Left ventricle myocardium superior (tissue), 1 donor: ENCODE data around the gene DOCK1. TPM values are rescaled to one million over a fixed set of nuclear protein-coding genes. Genes with fewer than 3 reads are reported as not detected.
"Not testable (repeated sequence)": the region's sequence is repeated elsewhere in the genome, so short reads cannot be mapped to it uniquely, and the experiment has no call there.

Experiments
- ATAC-seq: fragments of 200-7000 bp; cut with Tn5 transposase; one replicate; pipeline ENCODE4 v1.9.1; 2020; ENCODE audit warnings: mild to moderate bottlenecking, moderate library complexity
- DNase-seq: peaks from one replicate; pipeline ENCODE4 v3.0.0-alpha.2; 2020
- intact Hi-C: fragments of 100-400 bp; cut with micrococcal nuclease; formaldehyde crosslinking; loops from one replicate; pipeline ENCODE4 v1.11.0; 2022
- total RNA-seq: library from RNA; stranded (reverse); fragmentation: NEBNext Ultra II Directional; extraction: Animal tissue kit (Norgen Biotek cat#: 25700); gene quantifications from one replicate; pipeline ENCODE4 v1.2.1, GENCODE V29; 2021
- donor health status: DM: no; HTN: yes; CAD: no; lungs with severe emphysema.

Gene DOCK1
- total RNA-seq, 1 donor from 2014 or later, result 16.3 TPM

DNA sequence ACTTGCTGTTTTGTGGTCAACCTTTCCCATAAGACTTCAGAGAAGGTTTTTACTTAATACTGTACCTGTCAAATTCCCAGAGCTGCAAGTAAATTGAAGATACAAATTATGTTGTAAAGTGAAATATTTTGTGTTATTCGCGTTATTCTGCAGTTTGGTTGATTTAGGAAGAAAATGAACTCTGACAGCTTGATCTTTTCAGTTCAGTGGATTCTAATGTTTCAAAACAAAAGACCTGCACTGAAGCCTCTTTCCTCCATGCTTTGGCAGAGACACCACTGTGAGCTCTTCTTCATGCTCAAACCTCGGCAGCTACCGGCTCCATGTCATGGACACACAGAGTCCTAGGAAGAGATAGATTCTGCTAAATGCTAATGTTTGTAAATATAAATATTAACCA, 366.8 kb downstream of the DOCK1 start:
- intact Hi-C loops, result no loop called here
- no peak for ATAC-seq
- DNase-seq, result no peak

DNA sequence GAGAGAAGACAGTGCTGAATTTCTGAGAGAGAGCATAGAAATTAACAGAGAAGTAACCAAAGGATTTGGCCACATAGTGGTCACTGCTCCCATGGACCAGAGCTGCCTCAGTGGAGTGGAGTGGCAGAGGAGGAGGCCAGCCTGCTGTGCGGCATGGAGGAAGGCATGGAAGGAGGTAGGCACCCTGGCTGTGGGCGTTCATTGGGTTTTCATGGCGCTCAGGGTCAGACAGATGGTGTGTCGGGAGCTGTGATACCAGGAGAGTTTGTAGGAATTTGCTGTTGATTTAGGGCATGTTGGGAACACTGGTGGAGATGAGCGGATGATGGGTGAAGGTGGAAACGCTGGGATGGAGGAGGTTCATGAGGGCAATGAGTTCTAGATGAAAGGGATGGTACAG, 370.0 kb downstream of the DOCK1 start:
- DNase-seq (no peak), ATAC-seq (no peak)
- intact Hi-C loops, result no loop called here

DNA sequence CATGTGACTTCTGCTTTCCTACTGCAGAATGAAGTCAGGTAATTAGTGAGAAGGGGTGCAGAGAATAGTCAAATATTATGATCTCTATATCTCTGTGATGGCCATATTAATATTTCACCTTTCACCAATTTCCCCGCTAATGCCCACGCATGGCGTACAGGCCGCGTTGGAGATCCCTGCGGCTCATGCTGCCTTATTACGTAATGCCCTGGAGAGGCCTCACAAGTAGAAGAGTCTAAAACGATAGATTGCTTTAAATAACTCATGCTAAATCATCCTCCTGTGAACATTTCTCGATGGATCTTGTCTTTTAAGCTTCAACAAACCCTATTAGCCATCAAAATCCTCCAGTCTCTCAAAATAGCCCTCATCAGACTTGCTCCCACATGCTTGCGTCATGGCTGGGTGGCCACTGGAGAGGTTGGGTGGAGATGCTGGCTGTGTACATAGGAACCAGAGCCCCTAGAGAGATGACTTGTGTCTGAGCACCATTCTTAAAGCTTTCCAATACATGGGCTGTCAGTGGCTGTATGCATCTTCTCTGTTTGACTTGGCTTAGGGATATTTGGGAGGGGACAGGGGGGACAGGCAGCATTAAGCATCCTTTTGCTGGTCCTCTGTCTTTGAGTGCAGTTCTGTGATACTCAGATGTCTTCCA, 370.7 kb downstream of the DOCK1 start:
- DNase-seq (no peak), ATAC-seq (no peak)
- intact Hi-C loops, result no loop called here

DNA sequence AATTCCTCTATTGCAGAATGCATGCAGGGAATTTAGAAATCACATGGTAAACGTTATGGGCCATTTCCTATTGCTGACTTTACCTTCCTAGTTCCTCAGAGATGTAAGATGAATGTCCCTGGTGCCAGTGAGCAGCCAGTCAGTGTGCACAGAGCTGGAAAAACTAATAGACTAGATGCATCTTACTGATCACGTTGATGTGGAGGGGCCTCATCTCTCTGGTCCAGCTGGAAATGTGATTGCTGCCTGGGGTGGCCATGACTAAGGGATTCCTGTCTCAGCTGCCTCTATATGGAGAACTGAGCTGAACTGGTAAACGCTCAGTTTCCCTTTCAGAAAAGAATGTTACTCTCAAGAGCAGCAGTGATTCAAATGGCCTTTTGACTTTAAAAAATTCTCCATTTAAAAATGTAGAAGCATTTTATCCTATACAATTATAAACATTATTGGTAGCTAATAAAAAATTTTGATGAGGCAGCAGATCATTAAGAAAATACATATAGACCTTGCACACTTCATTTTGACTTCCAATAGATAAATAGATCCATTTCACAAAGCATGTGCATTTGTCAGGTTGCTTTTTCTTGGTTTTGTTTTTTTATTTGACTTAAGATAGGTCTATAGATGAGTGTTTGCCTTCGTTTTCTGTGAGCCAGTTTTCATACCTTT, 371.7 kb downstream of the DOCK1 start:
- ATAC-seq (no peak), DNase-seq (no peak)
- intact Hi-C loops, result no loop called here

DNA sequence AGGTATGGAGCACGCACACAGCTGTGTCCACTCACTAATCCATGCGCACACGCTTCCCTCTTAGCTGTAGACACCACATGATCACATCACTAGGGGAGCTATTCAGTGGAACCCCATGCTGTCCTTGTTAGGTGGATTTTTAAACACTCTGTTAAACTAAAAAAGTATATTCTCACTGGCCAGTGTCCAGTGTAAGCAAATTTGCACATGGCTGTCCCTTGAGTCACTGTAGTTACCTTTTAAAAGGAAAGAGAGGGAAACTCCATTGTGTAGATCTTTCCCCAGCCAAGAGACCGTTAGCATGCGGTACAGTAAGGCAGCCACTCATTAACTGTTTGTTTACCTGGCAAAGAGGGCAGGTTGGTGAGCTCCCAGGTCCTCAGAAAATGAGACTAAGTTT, 372.8 kb downstream of the DOCK1 start:
- no peak for ATAC-seq
- DNase-seq, result no peak
- intact Hi-C loops, result no loop called here

DNA sequence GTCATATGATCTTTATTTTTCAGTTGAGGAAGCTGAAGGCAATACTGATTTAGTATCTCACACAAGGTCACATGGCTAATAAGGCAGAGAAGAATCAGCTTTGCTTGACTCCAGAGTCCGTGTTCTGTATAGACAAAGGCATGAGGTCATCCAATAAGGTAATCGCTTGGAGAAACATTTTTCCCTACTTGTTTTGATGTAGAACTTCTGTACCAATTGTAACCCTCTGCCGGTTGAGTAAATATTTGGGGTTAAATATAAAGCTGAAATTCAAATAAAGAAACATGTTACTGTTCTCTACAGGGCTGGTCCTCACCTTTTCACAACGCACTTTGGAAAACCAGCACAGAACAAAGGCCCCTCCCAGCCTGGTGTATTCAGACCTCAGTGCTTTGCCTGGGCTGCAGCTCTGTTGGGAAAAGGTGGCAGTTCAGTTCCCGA, 374.1 kb downstream of the DOCK1 start:
- no peak for ATAC-seq
- no peak for DNase-seq
- intact Hi-C loops, result no loop called here

DNA sequence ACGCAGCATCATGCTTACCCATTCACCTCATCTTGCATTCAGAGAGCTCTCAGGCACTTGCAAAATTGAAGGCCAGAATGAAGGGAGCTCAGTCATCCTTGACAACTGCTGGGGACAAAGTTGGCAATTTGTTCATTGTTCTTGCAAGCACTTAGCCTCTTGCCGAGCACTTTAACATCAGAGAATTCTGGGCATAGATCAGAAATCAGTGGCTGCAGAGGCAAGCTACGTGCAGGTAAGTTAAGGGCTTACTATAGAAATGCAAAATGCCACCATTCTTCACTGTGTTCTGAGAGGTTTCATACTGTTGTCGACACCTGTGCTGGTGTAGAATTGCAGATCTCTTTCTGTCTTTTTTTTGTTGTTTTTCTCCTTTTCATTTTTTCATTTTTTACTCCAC, 375.2 kb downstream of the DOCK1 start:
- no peak for ATAC-seq

DNA sequence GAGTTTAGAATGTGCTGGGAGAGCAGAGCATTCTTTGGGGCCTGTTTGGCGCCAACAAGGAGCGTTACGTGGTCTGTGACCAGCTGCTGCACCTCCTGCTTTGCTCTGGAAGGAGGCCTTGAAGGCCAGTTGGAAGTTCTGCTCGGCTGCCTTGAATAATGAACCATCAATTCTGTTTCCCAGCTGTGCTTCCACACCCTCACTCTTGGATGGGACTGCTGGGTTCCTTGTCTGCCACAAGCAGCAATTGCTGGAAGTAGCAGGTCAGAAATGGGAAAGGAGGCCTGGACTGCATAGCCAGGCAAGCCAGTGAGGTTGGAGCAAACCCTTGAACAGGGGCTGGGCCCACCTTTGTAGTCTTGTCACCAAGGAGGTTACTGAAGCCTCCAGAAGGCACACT, 377.8 kb downstream of the DOCK1 start:
- no peak for DNase-seq
- intact Hi-C loops, result no loop called here
- no peak for ATAC-seq

More for the DNA sequence above, 375.2 kb downstream of the DOCK1 start:
- no peak for DNase-seq
- intact Hi-C loops, result no loop called here

DNA sequence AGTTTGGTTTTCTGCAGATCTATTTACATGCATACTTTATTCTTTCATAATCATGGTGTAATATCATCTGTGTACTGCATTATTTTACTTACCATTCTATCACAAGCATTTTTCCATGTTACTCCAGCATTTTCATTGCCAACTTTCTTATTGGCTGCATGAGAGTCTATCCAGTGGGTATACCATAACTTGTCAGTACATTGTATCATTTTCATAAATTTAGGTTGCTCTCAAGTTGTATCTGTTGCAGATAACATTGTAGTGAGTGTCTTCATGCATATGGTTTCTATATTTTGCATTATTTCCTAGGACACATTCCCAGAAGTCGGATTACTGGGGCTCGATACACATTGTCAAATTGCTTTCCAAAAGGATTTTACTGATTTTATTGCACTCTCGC, 378.3 kb downstream of the DOCK1 start:
- no peak for DNase-seq
- intact Hi-C loops, result no loop called here
- ATAC-seq, result no peak

DNA sequence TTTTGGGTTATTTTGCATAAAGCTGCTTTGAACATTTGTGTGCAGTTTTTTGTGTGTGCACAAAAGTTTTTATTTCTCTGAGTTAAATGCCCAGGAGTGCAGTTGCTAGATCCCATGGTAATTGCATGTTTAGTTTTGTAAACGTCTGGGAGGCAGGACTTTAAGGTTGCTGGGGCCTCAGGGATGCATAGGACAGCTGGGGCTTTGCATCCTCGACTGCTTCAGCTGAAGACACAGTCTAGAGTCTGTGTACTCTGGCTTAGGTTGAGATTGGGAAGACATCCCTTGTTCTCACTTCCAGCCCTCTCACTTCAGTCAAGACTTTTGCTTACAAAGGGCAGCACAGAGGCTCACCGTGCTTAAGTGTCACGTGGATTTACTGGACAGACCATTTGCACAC, 385.6 kb downstream of the DOCK1 start:
- ATAC-seq (no peak), DNase-seq (no peak)
- intact Hi-C loops, result no loop called here

DNA sequence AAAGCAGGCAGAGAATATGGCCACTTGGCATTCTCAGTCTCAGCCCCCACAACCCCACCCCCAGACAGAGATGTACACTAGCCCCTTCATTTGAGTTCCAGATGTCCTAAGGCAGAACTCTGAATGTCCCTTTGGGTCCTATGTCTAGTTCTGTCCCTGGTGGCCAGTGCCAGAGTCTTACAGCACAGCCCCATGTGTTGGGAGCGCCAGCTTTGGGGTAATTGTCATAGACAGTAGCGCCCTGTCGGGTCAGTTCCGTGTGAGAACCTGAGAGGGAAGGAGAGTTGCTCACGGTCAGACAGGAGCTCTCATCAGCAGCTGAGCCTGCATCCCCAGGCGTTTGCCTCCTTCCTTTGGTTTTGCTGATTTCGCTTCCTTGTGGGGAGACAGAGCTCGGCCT, 386.1 kb downstream of the DOCK1 start:
- intact Hi-C loops, result no loop called here
- DNase-seq (no peak), ATAC-seq (no peak)

DNA sequence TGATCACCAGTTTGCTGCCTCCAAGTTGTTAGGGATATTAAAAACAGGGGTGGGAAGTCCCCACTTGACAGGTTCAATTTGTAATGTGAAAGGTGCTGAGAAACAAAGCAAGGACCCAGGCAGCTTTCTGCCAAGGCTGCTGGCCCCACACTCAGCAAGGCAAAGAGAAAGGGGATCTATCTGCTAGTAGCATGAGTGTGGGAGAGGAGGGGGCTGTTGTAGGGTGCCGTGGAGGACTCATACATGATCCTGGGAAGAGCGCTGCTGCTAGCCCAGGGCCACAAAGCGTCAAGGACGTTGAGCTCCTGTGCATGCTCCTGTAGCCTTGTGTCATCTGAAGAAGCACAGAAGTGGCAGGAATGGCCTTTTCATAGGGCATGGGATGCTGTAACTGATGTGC, 387.7 kb downstream of the DOCK1 start:
- intact Hi-C loops, result no loop called here
- no peak for ATAC-seq

DNA sequence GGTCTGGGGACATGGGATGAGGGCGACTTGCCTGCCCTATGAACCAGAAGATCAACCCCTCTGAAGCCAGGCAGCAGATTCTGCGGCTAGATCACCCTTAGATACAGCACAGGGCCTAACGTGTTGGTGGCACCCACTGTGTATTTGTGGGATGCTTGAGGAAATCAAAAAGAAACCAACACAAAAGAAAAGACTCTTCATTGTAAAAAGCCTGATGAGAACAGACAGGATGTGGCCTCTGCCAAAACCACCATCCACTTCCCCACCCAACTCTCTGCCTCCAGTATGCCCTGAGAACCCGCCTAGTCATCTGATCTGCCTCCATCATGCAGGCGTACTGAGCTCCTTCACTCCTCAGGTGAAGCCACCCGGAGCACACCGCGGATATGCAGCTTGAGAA, 388.4 kb downstream of the DOCK1 start:
- ATAC-seq, result no peak
- DNase-seq, result no peak
- intact Hi-C loops, result no loop called here

More for the DNA sequence above, 387.7 kb downstream of the DOCK1 start:
- DNase-seq, result no peak

DNA sequence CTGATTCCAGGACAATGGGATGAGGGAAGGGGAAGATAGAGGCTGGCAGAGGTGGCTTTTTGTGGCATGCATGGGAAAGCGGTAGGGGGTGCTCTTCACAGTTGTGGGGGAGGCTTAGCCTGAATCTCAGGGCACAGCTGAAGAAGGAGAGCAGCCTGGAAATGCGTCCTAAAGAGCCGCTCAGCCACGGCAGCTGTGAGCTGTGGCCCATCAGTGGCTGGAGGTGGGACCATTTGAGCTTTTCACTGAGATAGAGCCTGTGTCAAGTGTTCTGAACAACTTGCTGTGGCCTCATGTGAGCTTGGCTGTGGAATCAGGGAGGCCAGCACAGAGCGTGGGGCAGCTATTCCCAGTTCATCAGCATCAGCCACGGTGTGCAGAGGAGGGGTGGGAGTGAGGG, 391.5 kb downstream of the DOCK1 start:
- ATAC-seq, result no peak
- intact Hi-C loops, result no loop called here

DNA sequence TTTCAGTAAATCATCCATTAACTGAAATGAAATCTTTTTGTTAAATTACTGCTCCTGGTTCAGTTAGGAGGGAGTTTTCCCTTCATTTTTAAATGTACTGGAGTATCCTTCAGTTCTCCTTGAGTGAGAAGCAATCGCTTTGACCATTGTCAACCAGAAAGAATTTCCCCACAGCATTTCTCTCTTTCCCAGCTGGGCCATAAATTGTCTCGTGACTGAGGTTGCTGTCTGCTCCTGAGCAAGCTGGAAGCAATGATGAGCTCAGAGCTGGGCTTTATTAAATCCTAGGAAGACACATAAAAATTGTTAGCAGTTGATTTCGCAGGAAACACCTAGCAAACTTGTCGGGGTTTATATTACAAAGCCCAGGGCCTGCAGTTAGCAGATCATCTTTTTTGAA, 393.2 kb downstream of the DOCK1 start:
- DNase-seq (no peak), ATAC-seq (no peak)

More for the DNA sequence above, 391.5 kb downstream of the DOCK1 start:
- no peak for DNase-seq

DNA sequence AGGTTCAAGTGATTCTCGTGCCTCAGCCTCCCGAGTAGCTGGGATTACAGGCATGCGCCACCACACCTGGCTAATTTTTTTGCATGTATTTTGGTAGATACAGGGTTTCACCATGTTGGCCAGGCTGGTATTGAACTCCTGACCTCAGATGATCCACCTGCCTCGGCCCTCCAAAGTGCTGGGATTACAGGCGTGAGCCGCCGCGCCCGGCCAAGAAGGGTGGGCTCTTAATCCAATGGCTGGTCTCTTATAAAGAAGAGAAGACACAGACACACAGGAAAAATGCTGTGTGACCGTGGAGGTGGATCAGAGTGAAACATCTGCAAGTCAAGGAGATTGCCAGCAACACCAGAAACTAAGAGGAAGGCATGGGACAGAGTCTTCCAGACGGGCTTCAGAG, 394.0 kb downstream of the DOCK1 start:
- intact Hi-C loops, ATAC-seq, DNase-seq: not testable (repeated sequence)

More for the DNA sequence above, 393.2 kb downstream of the DOCK1 start:
- intact Hi-C loops, result no loop called here

DNA sequence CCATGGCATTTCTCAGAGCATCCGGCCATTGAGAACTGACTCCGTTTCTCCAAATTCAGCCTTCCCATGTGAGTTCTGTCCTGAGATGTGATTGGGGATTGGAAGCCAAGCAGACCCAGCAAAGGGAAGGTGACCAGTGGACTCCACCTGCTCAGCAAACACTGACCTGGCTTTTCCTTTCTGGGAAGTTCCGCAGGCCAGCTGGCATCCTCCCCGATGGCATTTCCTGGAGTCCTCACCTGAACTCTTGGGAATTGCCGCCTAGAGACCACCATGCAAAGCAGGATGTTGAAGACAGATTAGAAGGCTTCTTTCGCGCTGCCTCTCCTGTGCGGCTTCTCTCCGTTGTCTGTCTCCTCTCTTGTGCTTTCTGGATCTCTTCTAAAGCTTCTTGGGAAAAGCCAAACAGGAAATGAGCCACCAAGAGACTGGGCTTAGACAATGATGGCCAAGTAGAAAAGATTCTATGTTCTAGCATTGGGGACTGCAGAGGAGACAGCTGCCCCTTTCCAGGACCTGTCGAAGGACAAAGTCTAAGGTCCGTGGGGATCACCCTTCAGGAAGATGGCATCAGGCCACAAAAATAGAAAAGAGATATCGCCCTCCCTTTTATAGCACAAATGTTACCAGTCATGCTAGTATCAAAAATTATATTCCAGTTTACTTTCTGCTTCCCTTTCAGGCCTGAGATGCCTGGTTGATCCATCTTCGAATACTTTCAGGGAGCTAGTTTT, 394.9 kb downstream of the DOCK1 start:
- intact Hi-C loops, result no loop called here
- DNase-seq, result no peak
- no peak for ATAC-seq

DNA sequence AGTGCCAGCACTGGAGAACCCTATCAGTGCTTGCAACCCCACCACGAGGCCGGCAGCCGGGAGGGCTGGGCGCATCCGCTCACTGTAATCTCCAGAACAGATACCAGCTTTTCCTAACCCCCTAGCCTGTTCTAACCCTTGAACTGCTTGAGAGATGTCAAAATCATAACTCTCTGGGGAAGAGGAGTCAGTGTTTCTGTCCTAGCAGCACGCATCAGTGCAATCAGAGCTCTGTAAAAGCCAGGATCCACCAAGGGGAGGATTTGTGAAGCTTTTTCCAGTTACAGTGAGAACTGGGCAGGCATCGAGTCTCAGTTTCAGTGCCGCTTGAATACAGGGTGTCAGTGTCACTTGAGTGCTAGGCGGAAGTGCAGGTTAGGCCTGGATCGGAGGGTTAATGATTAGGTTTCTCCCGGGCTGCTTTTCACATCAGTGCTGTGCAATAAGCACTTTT, 395.7 kb downstream of the DOCK1 start:
- intact Hi-C loops, result no loop called here
- ATAC-seq, result no peak
- DNase-seq, result no peak

DNA sequence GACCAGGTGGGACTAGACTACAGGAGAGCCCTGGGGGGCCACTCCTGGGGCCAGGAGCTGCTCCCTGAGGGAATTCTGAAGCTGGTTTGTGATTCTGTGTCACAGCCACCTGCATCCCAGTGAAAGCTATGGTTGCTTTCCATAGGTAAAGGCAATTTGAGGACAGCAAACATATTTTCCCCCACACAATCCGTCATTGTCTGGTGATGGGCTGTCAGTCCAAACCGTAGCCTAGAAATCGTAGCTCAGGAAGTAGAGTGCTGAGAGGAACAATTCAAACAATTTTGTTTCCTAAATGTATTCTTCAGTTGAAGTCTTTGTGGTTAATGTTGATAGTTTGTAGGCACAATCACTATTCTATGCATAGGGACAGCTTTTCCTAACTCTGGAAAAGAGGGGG, 397.1 kb downstream of the DOCK1 start:
- ATAC-seq, result no peak
- intact Hi-C loops, result no loop called here
- no peak for DNase-seq

DNA sequence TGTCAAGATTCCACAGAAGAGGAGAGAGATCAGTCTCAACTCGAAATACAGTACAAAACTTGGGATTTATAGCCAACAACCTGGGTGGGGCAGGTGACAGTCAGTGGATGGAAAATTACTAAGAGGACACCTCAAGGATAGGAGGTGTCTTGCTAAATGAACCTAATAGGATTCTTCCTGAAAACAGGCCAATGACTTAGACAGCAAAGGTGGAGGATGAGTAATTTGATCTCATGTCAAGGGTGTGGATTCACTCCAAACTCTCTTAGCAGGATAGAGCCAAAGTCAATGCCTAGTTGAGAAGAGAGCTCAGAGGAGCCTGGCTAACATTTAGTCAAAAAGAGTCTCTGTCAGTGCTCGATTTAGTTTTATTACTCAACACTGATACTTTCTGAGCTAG, 397.9 kb downstream of the DOCK1 start:
- intact Hi-C loops, result no loop called here
- no peak for ATAC-seq
- DNase-seq, result no peak
